Measurements from ENCODE around the gene FZR1.
"Not testable (repeated sequence)": the region's sequence is repeated elsewhere in the genome, so short reads cannot be mapped to it uniquely, and the experiment has no call there.

The FZR1 gene

DNA sequence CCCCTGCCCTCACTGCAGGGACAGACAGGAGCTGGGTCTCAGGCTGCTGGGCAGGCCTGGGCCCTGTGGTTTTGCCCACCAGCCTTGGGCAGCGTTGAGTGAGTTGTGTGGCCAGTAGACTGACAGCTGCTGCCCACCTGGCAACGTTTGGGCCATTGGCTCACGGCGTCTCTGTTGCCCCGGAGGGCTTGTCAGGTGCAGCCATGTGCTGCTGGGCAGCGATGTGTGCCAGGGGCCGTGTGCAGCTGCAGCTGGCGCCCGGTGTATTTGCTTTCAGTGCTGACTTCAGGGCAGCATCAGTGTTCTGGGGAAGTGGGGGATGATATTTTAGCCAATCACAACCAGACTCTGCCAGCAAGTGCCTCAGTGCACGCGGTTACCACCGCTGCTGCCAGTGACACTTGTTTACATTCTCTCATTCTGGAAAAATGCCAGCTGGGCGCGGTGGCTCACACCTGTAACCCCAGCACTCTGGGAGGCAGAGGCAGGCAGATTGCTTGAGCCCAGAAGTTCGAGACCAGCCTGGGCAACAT lies 10.6 kb downstream of the FZR1 start:
- no peak for DNase-seq

DNA sequence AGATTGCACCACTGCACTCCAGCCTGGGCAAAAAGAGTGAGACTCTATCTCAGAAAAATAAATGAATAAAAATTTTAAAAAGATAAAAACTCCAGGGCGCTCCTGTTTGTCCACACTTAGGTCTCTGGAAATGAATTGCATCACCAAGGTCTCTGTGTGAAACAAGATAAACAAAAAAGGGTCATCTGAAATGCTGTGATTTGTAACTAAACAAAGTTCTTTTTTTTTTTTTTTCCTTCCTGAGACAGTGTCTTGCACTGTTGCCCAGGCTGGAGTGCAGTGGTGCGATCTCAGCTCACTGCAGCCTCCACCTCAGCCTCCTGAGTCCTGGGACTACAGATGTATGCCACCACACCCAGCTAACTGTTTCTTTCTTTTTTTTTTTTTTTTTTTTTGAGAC lies 11.5 kb downstream of the FZR1 start:
- no peak for DNase-seq

DNA sequence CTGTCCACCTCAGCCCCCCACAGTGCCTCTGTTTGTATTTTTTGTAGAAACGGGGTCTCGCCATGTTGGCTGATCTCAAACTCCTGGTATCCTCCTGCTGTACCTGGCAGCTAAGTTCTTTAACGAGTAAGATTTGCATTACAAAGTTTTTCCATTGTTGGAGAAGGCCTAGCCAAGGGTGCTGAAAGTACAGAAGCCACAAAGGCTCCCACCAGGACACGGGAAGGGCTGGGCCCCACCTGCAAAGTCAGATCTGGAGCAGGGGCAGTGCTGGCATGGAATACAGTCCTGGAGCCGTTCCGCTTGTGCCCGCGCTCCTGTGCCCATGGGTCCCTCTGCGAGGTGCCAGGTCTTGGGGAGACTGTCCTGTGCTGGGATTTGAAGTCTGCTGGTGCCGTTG lies 12.1 kb downstream of the FZR1 start:
- DNase-seq = no peak

DNA sequence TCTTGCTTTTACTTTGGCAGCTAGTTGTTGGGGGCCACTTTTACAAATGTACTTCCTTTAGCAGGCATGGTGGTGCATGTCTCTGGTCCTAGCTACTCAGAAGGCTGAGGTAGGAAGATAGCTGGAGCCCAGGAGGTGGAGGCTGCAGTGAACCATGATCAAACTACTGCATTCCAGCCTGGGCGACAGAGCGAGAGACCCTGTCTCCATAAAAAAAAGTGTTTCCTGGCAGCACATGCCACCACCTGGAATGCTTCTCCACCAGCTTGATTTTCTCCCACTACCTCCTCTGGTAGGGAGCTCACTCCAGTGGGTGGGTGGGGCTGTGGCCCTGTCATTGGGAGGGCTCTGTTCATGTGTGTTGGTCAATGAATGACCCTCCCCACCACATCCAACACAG lies 12.5 kb downstream of the FZR1 start:
- no peak for DNase-seq

DNA sequence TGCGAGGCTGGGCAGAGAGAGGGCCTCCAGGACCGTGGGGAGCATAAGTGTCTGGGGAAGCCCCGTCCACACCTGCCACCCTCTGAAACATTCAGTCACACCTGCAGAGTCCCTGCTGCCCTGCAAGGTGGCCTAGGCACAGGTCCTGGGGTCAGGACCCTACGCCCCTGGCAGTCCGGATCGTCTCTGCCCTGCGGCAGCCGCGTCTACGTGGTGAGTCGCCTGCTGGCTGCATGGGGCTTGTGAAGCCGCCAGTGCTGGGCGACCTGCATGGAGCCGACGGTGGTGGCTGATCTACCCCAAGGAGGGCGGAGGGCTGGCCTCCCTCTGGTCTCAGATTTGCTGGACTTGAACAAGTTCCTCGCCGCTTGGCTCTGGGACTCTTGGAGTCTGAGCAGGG lies 13.0 kb downstream of the FZR1 start:
- no peak for DNase-seq

DNA sequence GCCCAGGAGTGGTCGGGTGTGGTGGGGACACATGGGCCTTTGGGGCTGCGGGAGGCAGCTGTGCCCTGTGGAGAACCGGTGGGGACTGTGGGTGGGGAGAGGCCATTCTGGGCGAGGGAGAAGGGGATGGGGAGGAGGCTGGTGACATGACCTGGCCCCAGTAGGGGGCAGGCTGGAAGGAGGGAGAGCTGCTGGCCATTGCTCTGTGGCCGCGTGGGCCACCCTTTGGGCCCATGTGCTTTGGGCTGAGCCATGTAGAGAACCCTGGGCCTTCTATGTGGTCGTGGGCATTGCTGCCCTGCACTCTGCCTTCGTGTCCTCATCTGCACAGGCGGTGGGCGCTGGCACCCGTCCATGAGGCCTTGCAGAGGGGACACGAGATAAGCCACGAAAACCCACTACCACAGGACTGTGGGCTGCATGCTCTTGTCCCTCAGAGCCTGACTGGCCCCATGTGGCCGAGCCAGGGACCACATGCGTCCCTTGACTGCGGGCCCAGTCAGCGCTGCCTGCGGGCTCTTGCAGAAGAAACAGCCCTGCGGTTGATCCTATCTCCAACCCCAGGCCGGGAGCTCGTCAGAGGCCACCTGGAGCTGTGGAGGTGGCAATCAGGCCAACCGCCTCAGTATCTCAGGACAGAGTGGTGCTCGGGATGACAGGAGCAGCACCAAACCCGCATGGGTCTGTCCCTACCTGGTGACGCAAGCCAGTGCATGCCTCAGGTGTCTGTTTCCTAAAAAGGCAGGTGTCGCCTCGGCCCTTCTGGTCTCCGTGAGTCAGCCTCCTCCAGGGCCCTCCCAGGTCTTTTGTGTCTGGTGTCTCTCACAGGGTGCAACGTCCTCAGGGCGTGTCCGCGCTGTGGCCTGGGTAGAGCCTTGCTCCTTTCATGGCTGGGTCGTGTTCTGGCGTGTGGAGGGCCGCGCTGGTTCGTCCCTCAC lies 14.3 kb downstream of the FZR1 start:
- DNase-seq = no peak

DNA sequence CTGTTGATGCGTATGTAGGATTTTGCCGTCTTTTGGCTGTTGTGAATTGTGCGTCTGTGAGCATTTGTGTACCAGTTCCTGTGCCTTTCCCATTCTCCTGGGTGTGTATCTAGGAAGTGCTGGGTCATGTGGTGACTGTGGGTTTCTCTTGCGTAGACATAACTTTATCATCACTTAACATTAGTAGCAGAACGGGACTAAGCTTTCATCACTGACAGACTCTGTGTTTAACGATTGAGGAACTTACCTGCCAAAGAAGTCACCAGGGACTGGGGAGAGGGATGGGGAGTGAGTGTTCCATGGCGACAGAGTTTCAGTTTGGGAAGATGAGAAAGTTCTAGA lies 15.0 kb downstream of the FZR1 start:
- DNase-seq = no peak

DNA sequence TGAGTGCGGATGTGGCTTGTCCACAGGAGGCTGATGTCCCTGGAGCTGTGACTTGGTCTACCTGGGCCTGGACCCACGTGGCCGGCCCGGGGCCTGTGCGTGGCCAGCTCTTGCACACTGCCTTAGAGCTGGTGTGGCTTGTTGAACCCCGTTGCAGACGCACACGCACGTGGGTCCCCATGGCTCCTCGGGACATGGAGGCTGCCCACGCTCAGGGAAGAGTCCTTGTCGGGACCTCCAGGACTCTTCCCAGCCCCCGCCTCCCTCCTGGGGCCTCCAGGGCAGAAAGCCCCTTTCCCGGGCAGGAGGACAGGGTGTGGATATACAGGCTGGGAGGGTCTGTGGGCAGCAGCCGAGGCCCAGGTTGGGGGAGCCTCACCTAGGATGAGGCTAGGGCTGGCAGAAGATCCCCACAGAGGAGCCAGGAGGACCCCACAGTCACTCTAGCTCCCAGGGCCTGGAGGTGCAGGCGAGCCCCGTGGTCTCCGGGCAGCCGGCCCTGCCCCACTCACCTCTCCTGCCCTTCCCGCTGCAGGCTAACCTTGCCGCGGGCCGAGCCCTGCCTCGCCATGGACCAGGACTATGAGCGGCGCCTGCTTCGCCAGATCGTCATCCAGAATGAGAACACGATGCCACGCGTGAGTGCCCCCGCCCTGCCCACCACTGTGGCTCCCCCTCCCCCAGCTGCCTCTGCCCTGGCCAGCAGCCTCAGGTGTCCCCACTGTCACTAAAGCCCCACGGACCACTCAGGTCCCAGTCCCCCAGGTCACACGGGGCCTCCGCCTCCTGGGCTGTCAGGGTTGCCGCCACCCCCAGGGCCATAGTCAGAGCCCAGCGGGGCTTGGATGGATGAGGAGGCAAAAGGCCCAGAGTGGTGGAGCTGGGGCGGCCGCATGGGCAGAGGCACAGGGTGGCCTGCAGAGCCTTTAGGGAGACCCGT lies 16.6 kb downstream of the FZR1 start:
- no peak for DNase-seq

DNA sequence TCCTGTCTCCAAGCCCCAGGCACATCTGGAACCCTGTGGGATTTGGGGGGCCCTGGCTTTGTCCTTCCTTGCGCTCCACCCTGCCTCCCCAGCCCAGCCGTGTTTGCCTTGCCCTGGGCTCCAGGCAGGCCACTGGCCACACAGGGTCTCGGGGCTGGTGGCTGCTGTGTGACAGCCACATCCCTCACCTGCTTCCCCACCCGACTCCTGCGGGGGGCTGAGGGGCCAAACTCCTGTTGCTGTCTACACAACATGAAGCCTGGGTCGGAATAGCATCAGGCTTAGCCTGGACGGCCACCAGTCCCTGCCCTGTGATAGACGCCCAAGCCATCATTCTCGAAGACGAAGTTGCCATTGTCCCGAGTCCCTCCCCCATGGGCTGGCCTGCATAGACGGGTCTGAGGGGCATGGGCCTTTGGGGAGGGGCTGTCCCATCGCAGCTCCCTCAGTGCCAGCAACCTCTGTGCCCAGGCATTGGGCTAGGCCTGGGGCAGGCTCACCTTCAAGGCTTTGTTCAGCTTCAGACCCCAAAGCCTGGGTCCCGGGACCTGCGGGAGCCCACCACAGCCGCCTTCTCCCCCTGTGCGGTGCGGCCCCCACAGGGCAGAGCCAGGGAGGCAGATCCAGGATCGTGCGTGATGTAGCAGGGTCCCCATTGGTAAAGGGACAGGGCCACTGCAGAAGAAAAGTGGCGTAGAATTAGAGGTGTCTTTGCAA lies 17.4 kb downstream of the FZR1 start:
- DNase-seq = no peak

DNA sequence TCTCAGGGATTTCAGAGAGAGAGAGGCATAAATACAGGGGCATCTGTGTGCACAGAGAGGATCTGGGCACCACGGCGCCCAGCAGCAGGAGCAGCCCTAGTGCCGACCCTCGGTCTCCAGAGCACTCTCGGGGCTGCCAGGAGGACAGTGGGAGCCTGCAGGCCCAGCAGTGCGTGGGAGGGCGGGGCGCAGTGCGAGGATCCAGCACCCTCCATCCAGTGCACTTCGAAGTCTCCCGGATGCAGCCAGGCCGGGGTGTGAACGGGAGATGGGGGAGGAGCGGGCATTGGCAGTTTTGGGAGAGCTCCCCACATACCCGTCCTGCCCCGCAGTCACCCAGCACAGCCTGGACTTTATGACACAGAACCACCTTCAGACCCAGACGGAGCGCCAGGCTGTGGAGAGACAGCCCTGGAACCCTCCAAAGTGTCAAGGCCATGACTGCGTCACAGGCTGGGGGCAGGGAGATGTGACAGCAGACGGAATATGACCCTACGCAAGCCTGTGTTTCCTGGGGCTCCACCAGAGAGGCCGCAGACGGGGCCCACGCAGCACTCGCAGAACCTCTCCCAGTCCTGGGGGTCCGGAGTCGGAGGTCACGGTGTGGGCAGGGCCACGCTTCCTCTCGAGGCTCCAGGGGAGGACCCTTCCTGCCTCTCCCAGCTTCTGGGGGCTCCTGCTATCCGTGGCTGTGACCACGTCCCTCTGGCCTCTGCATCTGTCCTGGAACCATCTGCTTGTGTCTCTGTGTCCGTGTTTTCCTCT lies 18.1 kb downstream of the FZR1 start:
- DNase-seq = no peak

DNA sequence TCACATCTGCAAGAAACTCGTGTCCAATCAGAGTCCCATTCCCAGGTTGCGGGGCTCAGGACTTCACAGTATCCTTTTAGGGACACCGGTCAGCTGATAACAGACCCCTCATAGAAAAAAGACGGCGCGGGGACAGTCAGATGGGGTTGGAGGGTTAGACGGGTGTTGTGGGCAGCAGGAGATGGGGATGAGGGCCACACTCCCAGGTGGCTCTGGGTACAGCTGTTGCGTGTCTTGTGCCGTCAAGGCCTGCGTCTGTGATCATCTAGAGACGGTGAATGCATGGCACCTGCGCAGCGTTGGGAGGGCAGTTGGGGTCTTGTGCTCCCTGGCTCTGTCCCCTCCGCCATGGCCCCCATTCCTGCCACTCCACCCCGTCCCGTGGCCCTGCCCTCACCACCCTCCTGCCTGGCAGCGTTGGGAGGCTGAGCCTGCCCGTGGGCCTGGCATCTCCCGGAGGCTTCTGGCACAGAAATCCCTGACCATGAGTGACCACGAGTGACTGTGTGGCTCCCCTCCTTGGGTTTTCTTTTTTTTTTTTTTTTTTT lies 18.9 kb downstream of the FZR1 start:
- no peak for DNase-seq

DNA sequence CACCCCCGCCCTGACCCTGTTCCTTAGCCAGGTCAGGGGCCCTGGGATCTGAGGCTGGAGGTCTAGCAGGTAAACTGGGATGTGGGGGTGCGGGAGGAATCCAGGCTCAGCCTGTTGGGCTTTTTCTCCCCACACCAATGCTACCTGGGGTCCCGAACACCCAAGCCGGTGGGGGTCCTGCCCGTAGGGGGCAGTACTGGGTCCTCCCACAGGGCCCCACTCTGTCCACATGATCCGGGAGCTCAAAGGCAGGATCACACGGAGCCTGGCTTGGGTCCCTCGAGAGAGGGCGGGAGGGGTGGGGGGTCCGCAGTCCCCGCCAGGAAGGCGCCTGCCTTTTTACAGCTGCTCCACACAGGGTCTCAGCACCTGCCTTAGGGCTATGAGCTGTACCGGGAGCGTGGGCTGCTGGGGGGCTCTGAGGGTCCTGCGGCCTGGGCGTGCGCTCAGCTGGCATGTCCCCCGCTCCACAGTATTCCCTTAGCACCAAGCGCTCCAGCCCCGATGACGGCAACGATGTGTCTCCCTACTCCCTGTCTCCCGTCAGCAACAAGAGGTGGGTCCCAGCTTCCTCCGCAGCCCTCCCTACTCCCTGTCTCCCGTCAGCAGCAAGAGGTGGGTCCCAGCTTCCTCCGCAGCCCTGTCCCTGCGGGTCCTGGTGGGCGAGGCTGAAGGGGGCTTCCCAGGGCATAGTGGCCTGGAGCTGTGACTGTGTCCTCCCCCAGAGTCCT lies 20.6 kb downstream of the FZR1 start:
- no peak for DNase-seq

DNA sequence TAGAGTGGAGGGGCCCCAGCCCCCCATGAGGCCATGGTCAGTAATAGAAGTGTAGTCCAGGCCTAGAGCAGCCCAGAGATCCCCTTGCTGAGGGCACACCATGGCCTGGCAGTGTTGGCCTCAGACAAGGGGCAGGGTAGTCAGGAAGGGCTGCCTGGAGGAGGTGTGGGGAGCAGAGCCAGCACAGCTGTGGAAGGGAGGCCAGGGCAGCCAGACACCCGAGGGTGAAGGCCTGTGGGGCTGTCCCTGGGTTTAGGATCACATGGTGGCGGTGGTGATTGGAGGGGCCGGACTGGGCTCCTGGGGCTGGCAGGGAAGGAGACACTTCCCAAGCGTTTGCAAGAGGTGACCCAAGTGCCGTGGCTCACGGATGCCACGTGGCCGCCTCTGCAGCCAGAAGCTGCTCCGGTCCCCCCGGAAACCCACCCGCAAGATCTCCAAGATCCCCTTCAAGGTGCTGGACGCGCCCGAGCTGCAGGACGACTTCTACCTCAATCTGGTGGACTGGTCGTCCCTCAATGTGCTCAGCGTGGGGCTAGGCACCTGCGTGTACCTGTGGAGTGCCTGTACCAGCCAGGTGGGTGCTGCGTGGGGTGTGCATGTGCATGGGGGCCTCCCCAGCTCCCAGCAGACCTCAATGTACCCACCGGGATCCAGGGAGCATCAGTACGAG lies 21.3 kb downstream of the FZR1 start:
- DNase-seq = no peak

DNA sequence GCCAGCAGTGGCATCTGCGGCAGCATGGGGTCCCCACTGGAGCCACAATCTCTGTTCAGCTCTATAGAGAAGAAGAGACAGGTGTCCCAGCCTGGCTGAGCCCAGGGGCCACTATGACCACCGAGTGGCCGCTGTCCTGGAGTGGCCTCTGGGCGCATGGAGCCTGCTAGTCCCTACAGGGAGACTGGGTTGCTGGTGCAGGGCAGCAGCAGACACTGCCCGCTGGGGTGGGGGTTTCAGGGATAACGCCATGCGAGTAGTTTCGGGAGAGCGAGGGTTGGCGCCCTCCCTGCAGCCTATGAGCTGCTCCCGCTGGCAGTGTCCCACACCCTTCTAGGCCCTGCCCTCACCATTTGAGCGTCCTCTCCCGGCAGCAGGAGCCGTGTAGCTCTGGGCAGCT lies 22.0 kb downstream of the FZR1 start:
- DNase-seq = no peak

DNA sequence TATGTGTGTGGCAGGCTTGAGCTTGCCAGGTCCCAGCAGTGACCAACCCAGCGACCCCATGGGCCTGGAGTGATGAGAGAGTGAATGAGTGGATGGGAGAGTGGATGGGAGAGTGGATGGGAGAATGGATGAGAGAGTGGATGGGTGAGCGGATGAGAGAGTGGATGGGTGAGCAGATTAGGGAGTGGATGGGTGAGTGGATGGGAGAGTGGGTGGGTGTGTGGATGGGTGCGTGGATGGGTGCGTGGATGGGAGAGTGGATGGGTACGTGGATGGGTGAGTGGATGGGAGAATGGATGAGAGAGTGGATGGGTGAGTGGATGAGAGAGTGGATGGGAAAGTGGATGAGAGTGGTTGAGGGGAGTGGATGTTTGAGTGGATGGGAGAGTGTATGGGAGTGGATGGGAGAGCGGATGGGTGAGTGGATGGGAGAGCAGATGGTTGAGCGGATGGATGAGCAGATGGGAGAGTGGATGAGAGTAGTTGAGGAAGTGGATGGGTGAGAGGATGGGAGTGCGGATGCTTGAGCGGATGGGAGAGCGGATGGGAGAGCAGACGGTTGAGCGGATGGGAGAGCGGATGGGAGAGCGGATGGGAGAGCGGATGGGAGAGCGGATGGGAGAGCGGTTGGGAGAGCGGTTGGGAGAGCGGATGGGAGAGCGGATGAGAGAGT lies 22.6 kb downstream of the FZR1 start:
- no peak for DNase-seq

DNA sequence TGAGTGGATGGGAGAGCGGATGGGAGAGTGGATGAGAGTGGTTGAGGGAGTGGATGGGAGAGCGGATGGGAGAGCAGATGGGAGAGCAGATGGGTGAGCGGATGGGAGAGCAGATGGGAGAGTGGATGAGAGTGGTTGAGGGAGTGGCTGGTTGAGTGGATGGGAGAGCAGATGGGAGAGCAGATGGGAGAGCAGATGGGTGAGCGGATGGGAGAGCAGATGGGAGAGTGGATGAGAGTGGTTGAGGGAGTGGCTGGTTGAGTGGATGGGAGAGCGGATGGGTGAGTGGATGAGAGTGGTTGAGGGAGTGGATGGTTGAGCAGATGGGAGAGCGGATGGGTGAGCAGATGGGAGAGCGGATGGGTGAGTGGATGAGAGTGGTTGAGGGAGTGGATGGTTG lies 23.2 kb downstream of the FZR1 start:
- DNase-seq = not testable (repeated sequence)

DNA sequence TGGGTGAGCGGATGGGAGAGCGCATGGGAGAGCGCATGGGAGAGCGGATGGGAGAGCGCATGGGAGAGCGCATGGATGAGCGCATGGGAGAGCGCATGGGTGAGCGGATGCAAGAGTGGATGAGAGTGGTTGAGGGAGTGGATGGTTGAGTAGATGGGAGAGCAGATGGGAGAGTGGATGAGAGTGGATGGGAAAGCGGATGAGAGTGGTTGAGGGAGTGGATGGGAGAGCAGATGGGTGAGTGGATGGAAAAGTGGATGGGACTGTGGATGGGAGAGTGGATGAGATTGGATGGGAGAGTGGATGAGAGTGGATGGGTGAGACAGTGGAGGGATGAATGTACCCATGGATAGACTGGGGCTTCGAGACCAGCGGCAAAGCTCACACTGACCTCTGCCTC lies 24.3 kb downstream of the FZR1 start:
- DNase-seq = no peak

DNA sequence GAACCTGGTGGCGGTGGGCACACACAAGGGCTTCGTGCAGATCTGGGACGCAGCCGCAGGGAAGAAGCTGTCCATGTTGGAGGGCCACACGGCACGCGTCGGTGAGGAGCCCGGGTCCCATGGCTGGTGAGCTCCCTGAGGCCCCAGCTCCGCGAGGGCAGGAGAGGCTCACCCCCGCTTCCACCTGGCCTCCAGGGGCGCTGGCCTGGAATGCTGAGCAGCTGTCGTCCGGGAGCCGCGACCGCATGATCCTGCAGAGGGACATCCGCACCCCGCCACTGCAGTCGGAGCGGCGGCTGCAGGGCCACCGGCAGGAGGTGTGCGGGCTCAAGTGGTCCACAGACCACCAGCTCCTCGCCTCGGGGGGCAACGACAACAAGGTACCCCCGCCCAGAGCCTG lies 25.6 kb downstream of the FZR1 start:
- DNase-seq = no peak

DNA sequence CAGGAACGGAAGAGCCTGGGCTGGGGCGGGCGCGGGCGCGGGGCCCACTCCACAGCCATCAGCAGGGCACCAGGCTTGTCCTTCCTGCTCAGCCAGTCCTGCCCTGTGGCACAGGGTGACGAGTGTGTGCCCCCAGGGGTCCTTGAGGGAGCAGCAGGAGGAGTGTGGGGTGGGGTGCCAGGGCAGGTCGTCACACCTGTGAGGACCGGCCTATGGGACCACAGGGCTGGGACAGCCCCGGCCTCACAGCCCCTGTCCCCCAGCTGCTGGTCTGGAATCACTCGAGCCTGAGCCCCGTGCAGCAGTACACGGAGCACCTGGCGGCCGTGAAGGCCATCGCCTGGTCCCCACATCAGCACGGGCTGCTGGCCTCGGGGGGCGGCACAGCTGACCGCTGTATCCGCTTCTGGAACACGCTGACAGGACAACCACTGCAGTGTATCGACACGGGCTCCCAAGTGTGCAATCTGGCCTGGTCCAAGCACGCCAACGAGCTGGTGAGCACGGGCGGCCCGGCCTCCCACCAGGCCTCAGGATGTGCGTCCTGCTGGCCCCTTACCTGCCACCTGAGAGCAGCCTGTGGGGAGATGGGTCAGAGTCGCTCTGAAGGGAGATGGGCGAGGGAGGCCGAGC lies 26.2 kb downstream of the FZR1 start:
- DNase-seq = no peak

DNA sequence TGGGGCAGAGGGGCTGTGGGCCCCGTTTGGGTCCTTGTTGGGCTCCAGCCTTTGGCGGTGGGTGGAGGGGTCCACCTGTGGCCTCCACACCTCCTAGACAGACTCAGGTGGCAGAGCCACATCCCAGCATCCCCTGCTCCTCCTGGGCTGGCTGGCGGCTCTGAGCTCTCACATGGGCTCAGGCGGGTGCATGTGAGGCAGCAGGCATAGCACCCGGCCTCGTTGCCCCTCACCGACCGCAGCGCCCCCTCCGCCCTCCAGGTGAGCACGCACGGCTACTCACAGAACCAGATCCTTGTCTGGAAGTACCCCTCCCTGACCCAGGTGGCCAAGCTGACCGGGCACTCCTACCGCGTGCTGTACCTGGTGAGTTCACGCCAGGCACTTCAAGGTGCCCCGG lies 26.9 kb downstream of the FZR1 start:
- no peak for DNase-seq
